KMS-11 (cell line): ENCODE measurements around the gene NLE1.

Experiments used
- H2AFZ ChIP-seq: fragments of 200-600 bp; sonication (generic); 2 replicates; pipeline ENCODE4 v1.6.1; 2016; ENCODE audit warnings: antibody characterized with exemption, mixed run types, low read depth
- H3K27ac ChIP-seq: fragments of 200-600 bp; sonication (generic); 2 replicates; pipeline ENCODE4 v1.6.1; 2016; ENCODE audit warnings: mild to moderate bottlenecking, mixed run types
- H3K27me3 ChIP-seq: fragments of 200-600 bp; sonication (generic); 2 replicates; pipeline ENCODE4 v1.6.1; 2017; ENCODE audit warnings: mild to moderate bottlenecking, low read depth, mixed run types, moderate library complexity; ENCODE audit not compliant: insufficient read depth
- H3K36me3 ChIP-seq: fragments of 200-600 bp; sonication (generic); 2 replicates; pipeline ENCODE4 v1.6.1; 2017; ENCODE audit warnings: mild to moderate bottlenecking, mixed run types; ENCODE audit not compliant: insufficient read depth
- H3K4me1 ChIP-seq: fragments of 200-600 bp; sonication (generic); 2 replicates; pipeline ENCODE4 v1.6.1; 2016; ENCODE audit warnings: mild to moderate bottlenecking, low read depth, mixed run types; ENCODE audit not compliant: poor library complexity, severe bottlenecking
- H3K4me2 ChIP-seq: fragments of 200-600 bp; sonication (generic); 2 replicates; pipeline ENCODE4 v1.7.0; 2016; ENCODE audit warnings: mild to moderate bottlenecking, mixed run types
- H3K4me3 ChIP-seq: fragments of 200-600 bp; sonication (generic); IDR thresholded peaks from 2 replicates; pipeline ENCODE4 v1.6.1; 2017; ENCODE audit warnings: low read depth, low read length, mixed read lengths; ENCODE audit not compliant: insufficient read depth
- H3K79me2 ChIP-seq: fragments of 200-600 bp; sonication (generic); 2 replicates; pipeline ENCODE4 v1.6.1; 2016; ENCODE audit warnings: low read depth, mixed run types; ENCODE audit not compliant: insufficient read depth
- H3K9ac ChIP-seq: fragments of 200-600 bp; sonication (generic); 2 replicates; pipeline ENCODE4 v1.6.1; 2016; ENCODE audit warnings: mild to moderate bottlenecking, mixed run types
- H4K20me1 ChIP-seq: fragments of 200-600 bp; sonication (generic); 2 replicates; pipeline ENCODE4 v1.6.1; 2016; ENCODE audit warnings: mild to moderate bottlenecking, mixed run types; ENCODE audit not compliant: insufficient read depth
- CTCF ChIP-seq: fragments of 200-600 bp; sonication (generic); conservative IDR thresholded peaks from 2 replicates; pipeline ENCODE4 v1.6.1; 2017; ENCODE audit warnings: low read depth, mild to moderate bottlenecking, antibody characterized with exemption, low read length, moderate library complexity, mixed read lengths

NLE1 gene

GRCh38 chr17:35166526-35166925 is 24.4 kb upstream of the NLE1 start:
- H3K27me3 ChIP-seq: no peaks in the 10 kb centered on the region
- no peak overlapping the region for H3K4me2 ChIP-seq
- H3K4me1 ChIP-seq: no peaks in the 10 kb centered on the region
- TF ChIP-seq CTCF: no peak
- H3K27ac ChIP-seq: no peak overlapping the region
- H2AFZ ChIP-seq: no peak overlapping the region
- H3K9ac ChIP-seq: no peak overlapping the region
- no peaks in the 10 kb centered on the region for H3K36me3 ChIP-seq
- H3K79me2 ChIP-seq: no peaks in the 10 kb centered on the region
- H3K4me3 ChIP-seq: no peak overlapping the region
- no peaks in the 10 kb centered on the region for H4K20me1 ChIP-seq

GRCh38 chr17:35164716-35165115 is 22.6 kb upstream of the NLE1 start:
- H3K79me2 ChIP-seq: no peaks in the 10 kb centered on the region
- H3K27ac ChIP-seq: no peak overlapping the region
- no peak overlapping the region for H3K4me2 ChIP-seq
- no peak overlapping the region for H3K9ac ChIP-seq
- H4K20me1 ChIP-seq: no peaks in the 10 kb centered on the region
- H3K4me1 ChIP-seq: no peaks in the 10 kb centered on the region
- no peak overlapping the region for H2AFZ ChIP-seq
- no peak overlapping the region for H3K4me3 ChIP-seq
- no peaks in the 10 kb centered on the region for H3K36me3 ChIP-seq
- H3K27me3 ChIP-seq: no peaks in the 10 kb centered on the region
- no peak for TF ChIP-seq CTCF

- Histone ChIP-seq H3K79me2 (no peaks in the 10 kb centered on the region), H3K4me3 (no peak overlapping the region), H3K4me2 (no peak overlapping the region), H3K27ac (no peak overlapping the region), H2AFZ (no peak overlapping the region), H3K27me3 (no peaks in the 10 kb centered on the region), H3K4me1 (no peaks in the 10 kb centered on the region), H3K36me3 (no peaks in the 10 kb centered on the region), H3K9ac (no peak overlapping the region), H4K20me1 (no peaks in the 10 kb centered on the region)
- no peak for TF ChIP-seq CTCF
These were observed 21.8 kb upstream of the NLE1 start for GRCh38 chr17:35163886-35164285.

- TF ChIP-seq CTCF: no peak
- Histone ChIP-seq H3K27me3 (no peaks in the 10 kb centered on the region), H4K20me1 (no peaks in the 10 kb centered on the region), H3K4me1 (no peaks in the 10 kb centered on the region), H3K36me3 (no peaks in the 10 kb centered on the region), H2AFZ (no peak overlapping the region), H3K4me3 (no peak overlapping the region), H3K4me2 (no peak overlapping the region), H3K79me2 (no peaks in the 10 kb centered on the region), H3K27ac (no peak overlapping the region), H3K9ac (no peak overlapping the region)
These were observed 20.7 kb upstream of the NLE1 start for GRCh38 chr17:35162755-35163154.

GRCh38 chr17:35161281-35161761 is 19.2 kb upstream of the NLE1 start:
- Histone ChIP-seq H3K27me3 (no peaks in the 10 kb centered on the region), H3K36me3 (no peaks in the 10 kb centered on the region), H3K4me3 (no peak overlapping the region), H4K20me1 (no peaks in the 10 kb centered on the region), H2AFZ (no peak overlapping the region), H3K4me1 (no peaks in the 10 kb centered on the region), H3K4me2 (no peak overlapping the region), H3K27ac (no peak overlapping the region), H3K9ac (no peak overlapping the region), H3K79me2 (no peaks in the 10 kb centered on the region)
- TF ChIP-seq CTCF: no peak
